ENCODE results near the gene PIP4K2C. TPM values are rescaled to one million over a fixed set of nuclear protein-coding genes. Genes with fewer than 3 reads are reported as not detected.

Gene PIP4K2C
- total and polyA plus RNA-seq, 4 donors: 13.7 to 42.2 (median 20.8) TPM

DNA sequence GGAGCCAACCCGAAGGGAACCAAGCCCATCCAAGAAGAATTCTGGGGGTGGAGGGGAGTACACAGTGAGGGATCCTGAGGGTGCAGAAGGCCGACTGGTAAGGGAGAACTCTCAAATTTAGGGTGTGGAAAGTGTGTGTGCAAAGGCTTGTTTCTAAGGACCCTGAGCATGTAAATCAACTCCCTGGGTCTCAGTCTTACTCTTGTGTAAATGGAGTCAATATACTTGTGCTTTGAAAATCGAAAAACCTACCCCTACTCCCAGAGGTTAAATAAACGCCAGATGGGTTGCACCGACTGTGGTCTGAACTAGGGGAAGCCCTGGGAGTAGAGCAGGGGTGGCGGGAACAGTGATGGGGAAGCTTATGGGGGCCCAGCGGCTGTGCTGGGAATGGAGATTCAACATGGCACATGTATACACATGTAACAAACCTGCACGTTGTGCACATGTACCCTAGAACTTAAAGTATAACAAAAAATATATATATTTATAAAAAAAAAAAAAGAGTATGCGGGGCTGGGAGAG, 36.0 kb downstream of the PIP4K2C start:
- Histone ChIP-seq H3K9ac (ENCODE audit: insufficient read depth in 1 of 2, low read length in 2 of 2) (no peak overlapping the region), H3K4me3 (no peak overlapping the region), H3K4me1 (ENCODE audit: control insufficient read depth in 5 of 5, insufficient read depth in 5 of 5, low read length in 5 of 5) (peaks cover 0 to 17% (median 7%) of the 10 kb centered on the region in 5 donors), H3K27ac (ENCODE audit: low read depth in 1 of 2, low read length in 1 of 2) (no peak overlapping the region), H3K9me3 (ENCODE audit: control insufficient read depth in 4 of 4, insufficient read depth in 3 of 4, low read length in 3 of 4) (peaks cover 0 to 2% (median 0%) of the 10 kb centered on the region in 4 donors), H3K36me3 (ENCODE audit: control insufficient read depth in 4 of 4, insufficient read depth in 4 of 4, low read length in 4 of 4) (no peaks in the 10 kb centered on the region), H3K27me3 (ENCODE audit: control insufficient read depth in 3 of 3, insufficient read depth in 3 of 3, low read length in 2 of 3) (peaks cover 0 to 93% (median 57%) of the 10 kb centered on the region in 3 donors)
- TF ChIP-seq, protein P1, sequence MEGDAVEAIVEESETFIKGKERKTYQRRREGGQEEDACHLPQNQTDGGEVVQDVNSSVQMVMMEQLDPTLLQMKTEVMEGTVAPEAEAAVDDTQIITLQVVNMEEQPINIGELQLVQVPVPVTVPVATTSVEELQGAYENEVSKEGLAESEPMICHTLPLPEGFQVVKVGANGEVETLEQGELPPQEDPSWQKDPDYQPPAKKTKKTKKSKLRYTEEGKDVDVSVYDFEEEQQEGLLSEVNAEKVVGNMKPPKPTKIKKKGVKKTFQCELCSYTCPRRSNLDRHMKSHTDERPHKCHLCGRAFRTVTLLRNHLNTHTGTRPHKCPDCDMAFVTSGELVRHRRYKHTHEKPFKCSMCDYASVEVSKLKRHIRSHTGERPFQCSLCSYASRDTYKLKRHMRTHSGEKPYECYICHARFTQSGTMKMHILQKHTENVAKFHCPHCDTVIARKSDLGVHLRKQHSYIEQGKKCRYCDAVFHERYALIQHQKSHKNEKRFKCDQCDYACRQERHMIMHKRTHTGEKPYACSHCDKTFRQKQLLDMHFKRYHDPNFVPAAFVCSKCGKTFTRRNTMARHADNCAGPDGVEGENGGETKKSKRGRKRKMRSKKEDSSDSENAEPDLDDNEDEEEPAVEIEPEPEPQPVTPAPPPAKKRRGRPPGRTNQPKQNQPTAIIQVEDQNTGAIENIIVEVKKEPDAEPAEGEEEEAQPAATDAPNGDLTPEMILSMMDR (IDR thresholded peaks at IDR 0.05; ENCODE audit: control extremely low read depth, extremely low read depth): no peak
- DNase-seq (peak in 1 of 3 donors; percentile 5), ATAC-seq (ENCODE audit: insufficient read depth, low FRiP score) (no peak)
- WGBS, 2 donors: 20 to 28% methylated on average over 9 of the region's 9 CpGs

DNA sequence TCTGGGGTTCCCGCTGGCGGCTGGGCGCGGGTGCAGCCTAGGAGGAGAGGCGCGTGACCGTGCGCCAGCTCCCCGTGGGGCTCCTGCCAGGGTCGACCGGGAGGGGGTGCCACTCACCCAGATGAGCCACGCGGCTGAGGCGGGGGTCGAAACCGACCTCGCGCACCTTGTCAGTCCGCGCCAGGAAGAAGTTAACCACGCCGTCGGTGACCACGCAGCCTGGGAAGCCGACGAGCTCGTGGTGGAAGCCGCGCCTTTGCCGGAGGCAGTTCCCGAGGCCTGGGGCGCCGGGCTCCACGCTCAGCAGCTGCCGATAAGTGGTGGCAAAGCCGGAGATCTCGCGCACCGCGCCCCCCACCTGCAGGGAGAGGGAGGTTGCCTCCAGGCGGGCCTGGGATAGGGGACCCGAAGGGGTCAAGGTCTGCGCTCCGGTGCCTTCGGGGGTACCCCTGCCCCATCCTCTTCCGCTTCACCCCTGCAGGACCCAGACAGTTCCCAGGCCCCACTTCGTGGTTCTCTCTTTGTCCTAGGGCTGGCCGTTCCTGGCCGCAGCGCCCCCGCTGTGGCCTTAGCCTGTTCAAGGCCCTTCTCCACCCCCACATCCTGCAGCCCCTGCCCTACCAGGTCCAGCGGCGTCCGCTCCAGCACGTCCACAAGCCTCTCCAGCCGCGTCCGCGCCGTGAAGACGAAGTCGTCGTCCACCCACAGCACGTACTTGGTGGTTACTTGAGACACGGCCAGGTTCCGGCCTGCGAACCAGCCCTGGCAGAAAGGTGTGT, 36.7 kb downstream of the PIP4K2C start:
- Histone ChIP-seq H3K27ac (ENCODE audit: low read depth in 1 of 2, low read length in 1 of 2) (no peak overlapping the region), H3K27me3 (ENCODE audit: control insufficient read depth in 3 of 3, insufficient read depth in 3 of 3, low read length in 2 of 3) (peaks cover 0 to 91% (median 50%) of the 10 kb centered on the region in 3 donors), H3K9me3 (ENCODE audit: control insufficient read depth in 4 of 4, insufficient read depth in 3 of 4, low read length in 3 of 4) (peaks cover 0 to 2% (median 0%) of the 10 kb centered on the region in 4 donors), H3K4me1 (ENCODE audit: control insufficient read depth in 5 of 5, insufficient read depth in 5 of 5, low read length in 5 of 5) (peaks cover 0 to 21% (median 9%) of the 10 kb centered on the region in 5 donors), H3K4me3 (no peak overlapping the region), H3K36me3 (ENCODE audit: control insufficient read depth in 4 of 4, insufficient read depth in 4 of 4, low read length in 4 of 4) (no peaks in the 10 kb centered on the region), H3K9ac (ENCODE audit: insufficient read depth in 1 of 2, low read length in 2 of 2) (no peak overlapping the region)
- WGBS, 2 donors: 5 to 13% methylated on average over 67 of the region's 67 CpGs
- peak in 1 of 3 donors; percentile 29 for DNase-seq
- TF ChIP-seq, protein P1 (IDR thresholded peaks at IDR 0.05; ENCODE audit: control extremely low read depth, extremely low read depth): no peak
- ATAC-seq (ENCODE audit: insufficient read depth, low FRiP score): no peak

DNA sequence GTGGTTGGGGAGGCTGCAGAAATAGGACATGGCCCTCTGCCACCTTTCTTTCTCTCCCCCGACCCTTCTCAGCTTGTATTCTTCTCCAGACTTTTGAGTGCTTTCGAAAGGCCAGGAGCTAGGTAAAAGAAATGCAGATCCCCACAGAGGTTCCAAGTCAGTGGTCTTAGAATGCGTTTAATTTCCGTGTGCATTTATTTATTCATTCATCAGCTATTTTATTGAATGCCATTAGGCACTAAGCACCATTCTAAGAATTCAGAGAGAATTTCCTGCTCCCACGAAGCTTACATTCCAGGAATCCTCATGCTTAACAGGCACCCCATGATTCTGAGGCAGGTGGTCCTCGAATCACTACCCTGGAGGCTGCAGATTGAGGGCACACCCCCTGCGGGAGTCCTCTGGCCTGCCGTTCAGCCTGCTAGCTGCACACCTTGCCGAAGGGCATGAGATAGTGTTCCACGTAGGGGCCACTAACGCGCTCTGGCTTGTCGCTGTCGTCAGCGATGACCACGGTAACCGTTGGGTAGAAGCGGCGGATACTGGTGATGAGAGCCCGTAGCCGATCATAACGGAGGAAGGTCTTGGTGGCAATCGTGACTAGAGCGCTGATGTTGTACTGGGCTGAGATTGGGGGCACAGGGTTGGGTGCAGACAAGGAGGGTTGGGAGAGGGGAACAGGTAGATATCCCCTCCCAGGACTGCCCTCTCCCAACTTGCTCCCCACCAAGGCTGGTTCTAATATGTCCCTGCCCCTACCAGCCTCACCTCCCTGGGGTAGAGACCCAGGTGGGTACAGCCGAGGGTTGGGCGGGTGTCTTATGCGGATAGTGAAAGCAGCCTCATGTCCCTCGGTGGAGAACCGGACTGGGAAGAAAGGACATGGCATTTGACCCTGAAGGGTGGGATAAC, 37.5 kb downstream of the PIP4K2C start:
- peaks cover 0 to 89% (median 52%) of the 10 kb centered on the region in 3 donors for H3K27me3 ChIP-seq (ENCODE audit: control insufficient read depth in 3 of 3, insufficient read depth in 3 of 3, low read length in 2 of 3)
- WGBS, 2 donors: 41 to 53% methylated on average over 29 of the region's 29 CpGs
- TF ChIP-seq, protein P1 (IDR thresholded peaks at IDR 0.05; ENCODE audit: control extremely low read depth, extremely low read depth): no peak

More for the DNA sequence above, 37.5 kb downstream of the PIP4K2C start:
- Histone ChIP-seq H3K36me3 (ENCODE audit: control insufficient read depth in 4 of 4, insufficient read depth in 4 of 4, low read length in 4 of 4) (no peaks in the 10 kb centered on the region), H3K9ac (ENCODE audit: insufficient read depth in 1 of 2, low read length in 2 of 2) (no peak overlapping the region), H3K9me3 (ENCODE audit: control insufficient read depth in 4 of 4, insufficient read depth in 3 of 4, low read length in 3 of 4) (peaks cover 0 to 2% (median 0%) of the 10 kb centered on the region in 4 donors), H3K4me3 (no peak overlapping the region), H3K4me1 (ENCODE audit: control insufficient read depth in 5 of 5, insufficient read depth in 5 of 5, low read length in 5 of 5) (peaks cover 0 to 21% (median 9%) of the 10 kb centered on the region in 5 donors), H3K27ac (ENCODE audit: low read depth in 1 of 2, low read length in 1 of 2) (no peak overlapping the region)
- ATAC-seq (ENCODE audit: insufficient read depth, low FRiP score): no peak
- DNase-seq: no peak

Measured in lung (tissue), 12 donors.